Bronchial epithelial cell (primary cell): ENCODE results near the gene ANKRD22. TPM values are rescaled to one million over a fixed set of nuclear protein-coding genes. Genes with fewer than 3 reads are reported as not detected.

ENCODE experiments used
- DNase-seq: peaks from one replicate; pipeline ENCODE4 v3.0.0-alpha.2; 2010; ENCODE audit warnings: low read depth
- FAIRE-seq: peaks from 2 replicates; lab custom pipeline; 2011; peaks lifted over from hg19 to GRCh38; lab: Jason Lieb, UNC
- H3K27me3 ChIP-seq: 2 replicates; pipeline ENCODE4 v1.5.1; 2011; ENCODE audit warnings: low read length; ENCODE audit not compliant: control insufficient read depth, insufficient read depth
- H3K36me3 ChIP-seq: 2 replicates; pipeline ENCODE4 v1.5.1; 2011; ENCODE audit warnings: low read length; ENCODE audit not compliant: control insufficient read depth, insufficient read depth
- H3K4me3 ChIP-seq: 2 replicates; pipeline ENCODE4 v1.5.1; 2011; ENCODE audit warnings: mild to moderate bottlenecking, low read depth, low read length, control low read depth
- CTCF ChIP-seq: IDR thresholded peaks from 2 replicates; pipeline ENCODE4 v1.5.1; 2011; ENCODE audit warnings: mild to moderate bottlenecking, moderate library complexity, low read length, control low read depth, inconsistent platforms; ENCODE audit not compliant: insufficient read depth, severe bottlenecking
- total RNA-seq: library from RNA; depleted of rRNA; stranded (reverse); fragments of >200 nt; gene quantifications from 2 replicates; pipeline ENCODE4 v1.2.1, GENCODE V29; 2014

ANKRD22 gene
- total RNA-seq, 1 donor from 2014 or later = 5.3 TPM

- Histone ChIP-seq H3K36me3 (no peaks in the 10 kb centered on the region), H3K27me3 (no peaks in the 10 kb centered on the region), H3K4me3 (no peak overlapping the region)
- DNase-seq (no peak), FAIRE-seq (no peak)
- TF ChIP-seq CTCF = no peak
These were observed 6.2 kb upstream of the ANKRD22 start for GRCh38 chr10:88857831-88858230.

- no peaks in the 10 kb centered on the region for H3K27me3 ChIP-seq
- no peaks in the 10 kb centered on the region for H3K36me3 ChIP-seq
- FAIRE-seq (no peak), DNase-seq (no peak)
- TF ChIP-seq CTCF = no peak
- no peak overlapping the region for H3K4me3 ChIP-seq
These were observed 3.0 kb upstream of the ANKRD22 start for GRCh38 chr10:88854684-88855083.

GRCh38 chr10:88853155-88853881 lies 1.7 kb upstream of the ANKRD22 start:
- Histone ChIP-seq H3K4me3 (no peak overlapping the region), H3K27me3 (no peaks in the 10 kb centered on the region), H3K36me3 (no peaks in the 10 kb centered on the region)
- TF ChIP-seq CTCF = no peak
- DNase-seq (no peak), FAIRE-seq (no peak)

- no peak for FAIRE-seq
- Histone ChIP-seq H3K4me3 (no peak overlapping the region), H3K36me3 (no peaks in the 10 kb centered on the region), H3K27me3 (no peaks in the 10 kb centered on the region)
- TF ChIP-seq CTCF = no peak
- no peak for DNase-seq
These were observed 683 bp upstream of the ANKRD22 start for GRCh38 chr10:88852327-88852726.

- Histone ChIP-seq H3K4me3 (peak overlapping the region; percentile 2), H3K27me3 (no peaks in the 10 kb centered on the region), H3K36me3 (no peaks in the 10 kb centered on the region)
- no peak for TF ChIP-seq CTCF
- no peak for FAIRE-seq
- DNase-seq = peak; percentile 50
These were observed 932 bp downstream of the ANKRD22 start for GRCh38 chr10:88850712-88851111.

- Histone ChIP-seq H3K4me3 (no peak overlapping the region), H3K27me3 (no peaks in the 10 kb centered on the region), H3K36me3 (no peaks in the 10 kb centered on the region)
- TF ChIP-seq CTCF = no peak
- FAIRE-seq = no peak
- peak; percentile 64 for DNase-seq
These were observed 2.4 kb downstream of the ANKRD22 start for GRCh38 chr10:88849234-88849633.
